SK-N-SH (cell line): Measurements from ENCODE around the gene TEAD1. TPM values are rescaled to one million over a fixed set of nuclear protein-coding genes. Genes with fewer than 3 reads are reported as not detected.

Source experiments
- CTCF ChIA-PET: fragments of 300-600, 350-600 bp; formaldehyde crosslinking; extraction: SDS; loops from one replicate; lab custom pipeline; 2021; lab: Yijun Ruan, JAX
- POLR2A ChIA-PET: fragments of 350-600 bp; sonication (Branson Sonifier 250); formaldehyde crosslinking; extraction: SDS; loops from one replicate; lab custom pipeline; 2020; ENCODE audit warnings: antibody characterized with exemption, inconsistent platforms; lab: Yijun Ruan, JAX
- DNase-seq: peaks from one replicate; pipeline ENCODE4 v3.0.0; 2012
- H2AFZ ChIP-seq: fragments of 200-600 bp; sonication (generic); 2 replicates; pipeline ENCODE4 v1.8.1; 2016; ENCODE audit warnings: antibody characterized with exemption, mild to moderate bottlenecking, low read depth
- H3F3A ChIP-seq: fragments of 200-600 bp; sonication (generic); replicated peaks from 2 replicates; pipeline ENCODE3; 2016; ENCODE audit warnings: antibody characterized with exemption, mild to moderate bottlenecking; ENCODE audit not compliant: insufficient read depth
- H3K27ac ChIP-seq, 2 experiments: fragments of 200-500 bp in 1 of 2; fragments of 200-600 bp in 1 of 2; sonication (Bioruptor generic) in 1 of 2; sonication (generic), shearing (Covaris generic) in 1 of 2; 2 replicates each; pipeline versions ENCODE4 v1.5.1 to v1.6.1; 2014 to 2016; ENCODE audit warnings: low read depth in 2 of 2, inconsistent platforms in 1 of 2, low read length in 1 of 2, mild to moderate bottlenecking in 1 of 2, mixed read lengths in 1 of 2
- H3K27me3 ChIP-seq: fragments of 200-600 bp; sonication (generic), shearing (Covaris generic); 2 replicates; pipeline ENCODE4 v1.6.1; 2016; ENCODE audit warnings: mixed run types; ENCODE audit not compliant: insufficient read depth
- H3K36me3 ChIP-seq, 2 experiments: fragments of 200-500 bp in 1 of 2; fragments of 200-600 bp in 1 of 2; sonication (Bioruptor generic) in 1 of 2; sonication (generic) in 1 of 2; replicated peaks in 1 of 2; 2 replicates each; pipeline versions ENCODE3 to v1.5.1; 2014 to 2016; ENCODE audit warnings: low read length in 1 of 2, mild to moderate bottlenecking in 1 of 2; ENCODE audit not compliant: insufficient read depth in 2 of 2, control insufficient read depth in 1 of 2
- H3K4me1 ChIP-seq, 2 experiments: fragments of 200-500 bp in 1 of 2; fragments of 200-600 bp in 1 of 2; sonication (Bioruptor generic) in 1 of 2; sonication (generic), shearing (Covaris generic) in 1 of 2; 2 replicates each; pipeline versions ENCODE4 v1.5.1 to v1.6.1; 2014 to 2016; ENCODE audit warnings: low read depth in 1 of 2, low read length in 1 of 2, mixed run types in 1 of 2; ENCODE audit not compliant: insufficient read depth in 2 of 2, control insufficient read depth in 1 of 2
- H3K4me2 ChIP-seq: fragments of 200-600 bp; sonication (generic), shearing (Covaris generic); 2 replicates; pipeline ENCODE4 v1.6.1; 2017; ENCODE audit warnings: mixed run types
- H3K4me3 ChIP-seq, 2 experiments: fragments of 200-500 bp in 1 of 2; fragments of 200-600 bp in 1 of 2; sonication (Bioruptor generic) in 1 of 2; sonication (generic), shearing (Covaris generic) in 1 of 2; 2 replicates each; pipeline versions ENCODE4 v1.5.1 to v1.8.1; 2014 to 2016; ENCODE audit warnings: low read depth in 2 of 2, inconsistent platforms in 1 of 2, low read length in 1 of 2, mild to moderate bottlenecking in 1 of 2, mixed read lengths in 1 of 2, moderate library complexity in 1 of 2
- H3K79me2 ChIP-seq: fragments of 200-600 bp; sonication (generic); 2 replicates; pipeline ENCODE4 v1.8.1; 2017; ENCODE audit warnings: mild to moderate bottlenecking; ENCODE audit not compliant: insufficient read depth
- H3K9ac ChIP-seq: fragments of 200-600 bp; sonication (generic); 2 replicates; pipeline ENCODE4 v1.6.1; 2017; ENCODE audit warnings: mixed run types
- H3K9me2 ChIP-seq: fragments of 200-600 bp; sonication (generic); 2 replicates; pipeline ENCODE4 v1.6.1; 2017; ENCODE audit warnings: mixed run types
- H3K9me3 ChIP-seq: fragments of 200-600 bp; sonication (generic); 2 replicates; pipeline ENCODE4 v1.6.1; 2017; ENCODE audit warnings: mixed run types, mild to moderate bottlenecking, moderate library complexity
- H4K20me1 ChIP-seq: fragments of 200-600 bp; sonication (generic); 2 replicates; pipeline ENCODE4 v1.6.1; 2017; ENCODE audit warnings: mild to moderate bottlenecking, mixed run types; ENCODE audit not compliant: insufficient read depth
- EP300 ChIP-seq, 2 experiments: IDR thresholded peaks; 2 replicates each; pipeline versions ENCODE4 v1.4.0 to v1.6.1; 2012; ENCODE audit warnings: borderline replicate concordance in 1 of 2, low read depth in 1 of 2, low read length in 1 of 2
- EZH2phosphoT487 ChIP-seq: fragments of 200-600 bp; sonication (generic); IDR thresholded peaks from 2 replicates; pipeline ENCODE4 v1.6.1; 2017; ENCODE audit warnings: low read depth, mixed run types, mild to moderate bottlenecking, antibody characterized with exemption, moderate library complexity, borderline replicate concordance
- FOSL2 ChIP-seq: IDR thresholded peaks from 2 replicates; pipeline ENCODE4 v1.4.0; 2012; ENCODE audit warnings: low read depth, mild to moderate bottlenecking, moderate library complexity, borderline replicate concordance
- GABPA ChIP-seq: IDR thresholded peaks from 2 replicates; pipeline ENCODE4 v1.4.0; 2012; ENCODE audit warnings: low read depth, mild to moderate bottlenecking
- GATA2 ChIP-seq: sonication (generic); formaldehyde crosslinking; IDR thresholded peaks from 2 replicates; pipeline ENCODE4 v1.5.0; 2020; ENCODE audit warnings: mild to moderate bottlenecking, missing genetic modification reagents
- JUND ChIP-seq: IDR thresholded peaks from 2 replicates; pipeline ENCODE4 v1.4.0; 2012
- MXI1 ChIP-seq: IDR thresholded peaks from 2 replicates; pipeline ENCODE4 v1.6.1; 2012; ENCODE audit warnings: mild to moderate bottlenecking, low read depth, low read length, improper control_type of control experiment
- NFIC ChIP-seq: IDR thresholded peaks from 2 replicates; pipeline ENCODE4 v1.4.0; 2012; ENCODE audit warnings: borderline replicate concordance
- POLR2AphosphoS5 ChIP-seq: IDR thresholded peaks from 2 replicates; pipeline ENCODE4 v1.6.1; 2012; ENCODE audit warnings: low read depth, low read length
- RXRA ChIP-seq: IDR thresholded peaks from 2 replicates; pipeline ENCODE4 v1.4.0; 2012; ENCODE audit warnings: low read depth, mild to moderate bottlenecking, borderline replicate concordance
- SMC3 ChIP-seq: IDR thresholded peaks from 2 replicates; pipeline ENCODE4 v1.6.1; 2012; ENCODE audit warnings: low read depth, low read length, improper control_type of control experiment
- TCF12 ChIP-seq: IDR thresholded peaks from 2 replicates; pipeline ENCODE4 v1.4.0; 2012
- WGBS: methylation state at CpG from one replicate; pipeline ENCODE4 v1.1.6; 2017; ENCODE audit warnings: low lambda C conversion rate; 5-methylcytosine and 5-hydroxymethylcytosine counted together
- polyA plus RNA-seq, 3 experiments: library from polyadenylated mRNA; depleted of rRNA; stranded (reverse); fragments of >200 nt; gene quantifications; 2 replicates each; pipeline ENCODE4 v1.2.3, GENCODE V29; 2012
- TF ChIP-seq, protein P1 (sequence below): fragments of 200-600 bp; sonication (generic); IDR thresholded peaks from 2 replicates; pipeline ENCODE4 v1.6.1; 2017; ENCODE audit warnings: antibody characterized with exemption, mild to moderate bottlenecking, moderate library complexity
- TF ChIP-seq, protein P2 (sequence below): IDR thresholded peaks from 2 replicates; pipeline ENCODE4 v1.4.0; 2012; ENCODE audit warnings: low read depth, borderline replicate concordance
- TF ChIP-seq, protein P3 (sequence below): IDR thresholded peaks from 2 replicates; pipeline ENCODE4; 2012
- TF ChIP-seq, protein P4 (sequence below): fragments of 150-350 bp; IDR thresholded peaks from 2 replicates; pipeline ENCODE4 v1.6.1; 2016; ENCODE audit warnings: mild to moderate bottlenecking, low read depth, low read length
- TF ChIP-seq, protein P5 (sequence below): IDR thresholded peaks from 2 replicates; pipeline ENCODE4 v1.4.0; 2012; ENCODE audit warnings: low read depth

The TEAD1 gene
- polyA plus RNA-seq, 1 of the 3 experiments (the other 2 are of a cell fraction), result 31.2 TPM

DNA sequence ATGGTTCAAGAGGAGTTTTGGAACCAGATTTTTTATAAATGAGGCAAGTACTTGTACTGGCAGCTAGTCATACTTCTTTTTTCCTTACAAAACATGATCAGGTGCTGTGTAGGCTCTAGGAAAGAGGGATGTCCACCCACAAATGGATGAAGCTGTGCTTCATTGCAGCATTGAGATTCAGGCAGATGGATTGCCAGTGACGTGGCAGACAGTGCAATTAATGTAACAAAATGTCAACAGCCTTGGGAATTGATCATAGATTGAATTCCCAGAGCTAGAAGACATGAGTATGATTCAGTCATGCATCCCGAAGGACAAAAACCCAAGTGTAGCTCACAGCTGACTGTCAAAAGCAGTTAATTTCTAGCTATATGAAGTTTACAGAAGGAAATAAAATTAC is 235.7 kb downstream of the TEAD1 start:
- Histone ChIP-seq H3K9ac (no peak overlapping the region), H3K9me2 (no peaks in the 10 kb centered on the region), H3K36me3 (peaks cover 37 to 39% of the 10 kb centered on the region in 2 experiments), H3K27ac (no peak overlapping the region), H3K79me2 (peaks cover 27% of the 10 kb centered on the region; the same call in 1 of the 2 replicates), H3K9me3 (no peaks in the 10 kb centered on the region), H3K4me1 (peaks cover 0 to 10% of the 10 kb centered on the region in 2 experiments; a peak in 1 of 4 replicates), H2AFZ (no peak overlapping the region), H3F3A (no peaks in the 10 kb centered on the region), H3K27me3 (no peaks in the 10 kb centered on the region), H3K4me3 (no peak overlapping the region), H3K4me2 (no peak overlapping the region), H4K20me1 (0 out of 2 replicates have a peak, but pooled peaks cover 4% of the 10 kb centered on the region)
- TF ChIP-seq, protein P1, sequence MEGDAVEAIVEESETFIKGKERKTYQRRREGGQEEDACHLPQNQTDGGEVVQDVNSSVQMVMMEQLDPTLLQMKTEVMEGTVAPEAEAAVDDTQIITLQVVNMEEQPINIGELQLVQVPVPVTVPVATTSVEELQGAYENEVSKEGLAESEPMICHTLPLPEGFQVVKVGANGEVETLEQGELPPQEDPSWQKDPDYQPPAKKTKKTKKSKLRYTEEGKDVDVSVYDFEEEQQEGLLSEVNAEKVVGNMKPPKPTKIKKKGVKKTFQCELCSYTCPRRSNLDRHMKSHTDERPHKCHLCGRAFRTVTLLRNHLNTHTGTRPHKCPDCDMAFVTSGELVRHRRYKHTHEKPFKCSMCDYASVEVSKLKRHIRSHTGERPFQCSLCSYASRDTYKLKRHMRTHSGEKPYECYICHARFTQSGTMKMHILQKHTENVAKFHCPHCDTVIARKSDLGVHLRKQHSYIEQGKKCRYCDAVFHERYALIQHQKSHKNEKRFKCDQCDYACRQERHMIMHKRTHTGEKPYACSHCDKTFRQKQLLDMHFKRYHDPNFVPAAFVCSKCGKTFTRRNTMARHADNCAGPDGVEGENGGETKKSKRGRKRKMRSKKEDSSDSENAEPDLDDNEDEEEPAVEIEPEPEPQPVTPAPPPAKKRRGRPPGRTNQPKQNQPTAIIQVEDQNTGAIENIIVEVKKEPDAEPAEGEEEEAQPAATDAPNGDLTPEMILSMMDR, result no peak
- TF ChIP-seq, protein P2, sequence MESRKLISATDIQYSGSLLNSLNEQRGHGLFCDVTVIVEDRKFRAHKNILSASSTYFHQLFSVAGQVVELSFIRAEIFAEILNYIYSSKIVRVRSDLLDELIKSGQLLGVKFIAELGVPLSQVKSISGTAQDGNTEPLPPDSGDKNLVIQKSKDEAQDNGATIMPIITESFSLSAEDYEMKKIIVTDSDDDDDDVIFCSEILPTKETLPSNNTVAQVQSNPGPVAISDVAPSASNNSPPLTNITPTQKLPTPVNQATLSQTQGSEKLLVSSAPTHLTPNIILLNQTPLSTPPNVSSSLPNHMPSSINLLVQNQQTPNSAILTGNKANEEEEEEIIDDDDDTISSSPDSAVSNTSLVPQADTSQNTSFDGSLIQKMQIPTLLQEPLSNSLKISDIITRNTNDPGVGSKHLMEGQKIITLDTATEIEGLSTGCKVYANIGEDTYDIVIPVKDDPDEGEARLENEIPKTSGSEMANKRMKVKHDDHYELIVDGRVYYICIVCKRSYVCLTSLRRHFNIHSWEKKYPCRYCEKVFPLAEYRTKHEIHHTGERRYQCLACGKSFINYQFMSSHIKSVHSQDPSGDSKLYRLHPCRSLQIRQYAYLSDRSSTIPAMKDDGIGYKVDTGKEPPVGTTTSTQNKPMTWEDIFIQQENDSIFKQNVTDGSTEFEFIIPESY, result no peak
- TF ChIP-seq NFIC, result no peak
- TF ChIP-seq FOSL2, result no peak
- no peak for TF ChIP-seq GATA2 (CRISPR knock-in tag)
- TF ChIP-seq JUND, result no peak
- TF ChIP-seq EP300 (IDR thresholded peaks at IDR 0.05; ENCODE audit: borderline replicate concordance in 1 of 2, low read depth in 1 of 2, low read length in 1 of 2), result no peak
- TF ChIP-seq EZH2phosphoT487, result no peak
- TF ChIP-seq TCF12, result no peak
- TF ChIP-seq, protein P3, sequence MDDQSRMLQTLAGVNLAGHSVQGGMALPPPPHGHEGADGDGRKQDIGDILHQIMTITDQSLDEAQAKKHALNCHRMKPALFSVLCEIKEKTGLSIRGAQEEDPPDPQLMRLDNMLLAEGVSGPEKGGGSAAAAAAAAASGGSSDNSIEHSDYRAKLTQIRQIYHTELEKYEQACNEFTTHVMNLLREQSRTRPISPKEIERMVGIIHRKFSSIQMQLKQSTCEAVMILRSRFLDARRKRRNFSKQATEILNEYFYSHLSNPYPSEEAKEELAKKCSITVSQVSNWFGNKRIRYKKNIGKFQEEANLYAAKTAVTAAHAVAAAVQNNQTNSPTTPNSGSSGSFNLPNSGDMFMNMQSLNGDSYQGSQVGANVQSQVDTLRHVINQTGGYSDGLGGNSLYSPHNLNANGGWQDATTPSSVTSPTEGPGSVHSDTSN, result no peak
- no peak for DNase-seq
- WGBS, result 91% methylated on average over 2 of the region's 2 CpGs
- POLR2A ChIA-PET, result no interaction called here
- CTCF ChIA-PET, result interaction anchor here (0.7 to 0.9 kb wide), 3 partner anchors 464 to 621 kb away, joined by 3 to 4 read pairs (median 4); no protein-coding TSS in a partner anchor

DNA sequence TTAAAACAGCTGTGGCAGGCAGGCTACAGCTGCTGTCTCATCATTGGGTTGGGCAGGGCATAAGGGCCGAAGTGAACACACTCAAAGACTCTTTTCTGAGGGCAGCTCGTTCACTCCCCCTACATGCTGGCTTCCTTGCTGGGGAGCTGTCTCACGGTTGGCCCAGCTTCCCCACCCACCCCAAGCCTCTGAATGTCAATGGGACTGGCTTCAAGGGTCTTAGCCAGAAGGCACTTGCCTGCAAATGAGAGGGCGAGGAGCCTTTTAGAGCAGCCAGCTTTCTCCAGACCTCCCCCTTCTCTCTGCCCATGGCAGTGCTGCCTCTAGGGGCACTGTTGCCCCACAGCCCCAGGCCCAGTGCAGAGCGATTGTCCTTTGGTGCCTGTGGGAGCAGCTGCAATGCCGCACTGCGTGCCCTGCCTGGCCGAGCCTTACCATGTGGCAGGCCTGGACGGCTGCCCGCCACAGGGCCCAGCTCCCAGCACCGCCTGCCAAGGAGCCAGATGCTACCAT is 240.2 kb downstream of the TEAD1 start:
- ChIA-PET CTCF (interaction anchor here (0.5 to 2.4 kb wide), 36 partner anchors 9 to 627 kb away, joined by 3 to 19 read pairs (median 4); no protein-coding TSS in a partner anchor), POLR2A (no interaction called here)
- Histone ChIP-seq H4K20me1 (0 out of 2 replicates have a peak, but pooled peaks cover 4% of the 10 kb centered on the region), H3K9me3 (no peaks in the 10 kb centered on the region), H2AFZ (no peak overlapping the region), H3K27ac (peak overlapping the region in 1 of 2 experiments; percentile 68; a peak in 2 of 4 replicates), H3K4me3 (peak overlapping the region in 1 of 2 experiments; percentile 41; a peak in 1 of 4 replicates), H3K4me2 (no peak overlapping the region), H3K36me3 (peaks cover 44 to 50% of the 10 kb centered on the region in 2 experiments), H3K4me1 (peaks cover 0 to 14% of the 10 kb centered on the region in 2 experiments; a peak in 1 of 4 replicates), H3K9ac (no peak overlapping the region), H3K9me2 (no peaks in the 10 kb centered on the region), H3K27me3 (no peaks in the 10 kb centered on the region), H3F3A (no peaks in the 10 kb centered on the region), H3K79me2 (peaks cover 38% of the 10 kb centered on the region; the same call in 1 of the 2 replicates)
- WGBS, result 72% methylated on average over 11 of the region's 11 CpGs
- DNase-seq, result peak; percentile 82
- TF ChIP-seq EP300 (IDR thresholded peaks at IDR 0.05; ENCODE audit: borderline replicate concordance in 1 of 2, low read depth in 1 of 2, low read length in 1 of 2), result no peak
- TF ChIP-seq, protein P4, sequence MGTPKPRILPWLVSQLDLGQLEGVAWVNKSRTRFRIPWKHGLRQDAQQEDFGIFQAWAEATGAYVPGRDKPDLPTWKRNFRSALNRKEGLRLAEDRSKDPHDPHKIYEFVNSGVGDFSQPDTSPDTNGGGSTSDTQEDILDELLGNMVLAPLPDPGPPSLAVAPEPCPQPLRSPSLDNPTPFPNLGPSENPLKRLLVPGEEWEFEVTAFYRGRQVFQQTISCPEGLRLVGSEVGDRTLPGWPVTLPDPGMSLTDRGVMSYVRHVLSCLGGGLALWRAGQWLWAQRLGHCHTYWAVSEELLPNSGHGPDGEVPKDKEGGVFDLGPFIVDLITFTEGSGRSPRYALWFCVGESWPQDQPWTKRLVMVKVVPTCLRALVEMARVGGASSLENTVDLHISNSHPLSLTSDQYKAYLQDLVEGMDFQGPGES, result no peak
- no peak for TF ChIP-seq GATA2 (CRISPR knock-in tag)
- TF ChIP-seq GABPA, result no peak
- TF ChIP-seq POLR2AphosphoS5, result no peak
- TF ChIP-seq, protein P5, sequence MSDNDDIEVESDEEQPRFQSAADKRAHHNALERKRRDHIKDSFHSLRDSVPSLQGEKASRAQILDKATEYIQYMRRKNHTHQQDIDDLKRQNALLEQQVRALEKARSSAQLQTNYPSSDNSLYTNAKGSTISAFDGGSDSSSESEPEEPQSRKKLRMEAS, result no peak
- TF ChIP-seq MXI1, result peak; percentile 45; the same call in 1 of the 2 replicates
- 0 out of 2 replicates have a peak, but pooled peaks have one; percentile 11 for TF ChIP-seq SMC3
- no peak for TF ChIP-seq RXRA
- TF ChIP-seq, protein P1, result peak; percentile 64
